Testis (tissue), 2 donors: ENCODE results near the gene SLITRK3.

Source experiments
- POLR2A ChIP-seq: fragments of 450-650 bp; IDR thresholded peaks from one replicate; pipeline ENCODE4 v1.6.1; 2017; ENCODE audit warnings: antibody characterized with exemption, mild to moderate bottlenecking, moderate library complexity
- TF ChIP-seq, protein P1 (sequence below), 3 experiments: fragments of 450-650 bp in 2 of 3; fragments of 200-600 bp in 1 of 3; sonication (generic) in 1 of 3; IDR thresholded peaks; one replicate each; pipeline ENCODE4 v1.5.1; 2016 to 2019; ENCODE audit warnings: antibody characterized with exemption in 3 of 3, mild to moderate bottlenecking in 2 of 3, moderate library complexity in 1 of 3

DNA sequence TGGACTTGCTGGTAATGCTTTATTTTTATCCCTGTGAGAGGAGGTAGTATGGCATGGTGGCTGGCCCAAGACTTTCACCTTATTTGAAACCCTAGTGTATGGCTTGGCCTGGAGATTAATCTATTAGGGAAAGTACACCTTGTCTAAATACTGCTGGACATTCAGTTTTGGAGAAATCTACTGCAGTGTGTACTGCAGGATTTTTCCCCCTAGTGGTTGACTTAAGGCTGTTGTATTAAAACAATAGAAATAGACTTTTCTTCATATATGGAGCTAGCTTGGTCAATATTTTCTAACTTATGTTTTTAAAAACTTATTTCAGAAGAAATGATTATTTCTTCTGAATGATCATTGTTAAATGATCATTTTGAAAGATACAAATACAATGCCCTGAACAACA is 13.9 kb upstream of the SLITRK3 start:
- TF ChIP-seq, protein P1, sequence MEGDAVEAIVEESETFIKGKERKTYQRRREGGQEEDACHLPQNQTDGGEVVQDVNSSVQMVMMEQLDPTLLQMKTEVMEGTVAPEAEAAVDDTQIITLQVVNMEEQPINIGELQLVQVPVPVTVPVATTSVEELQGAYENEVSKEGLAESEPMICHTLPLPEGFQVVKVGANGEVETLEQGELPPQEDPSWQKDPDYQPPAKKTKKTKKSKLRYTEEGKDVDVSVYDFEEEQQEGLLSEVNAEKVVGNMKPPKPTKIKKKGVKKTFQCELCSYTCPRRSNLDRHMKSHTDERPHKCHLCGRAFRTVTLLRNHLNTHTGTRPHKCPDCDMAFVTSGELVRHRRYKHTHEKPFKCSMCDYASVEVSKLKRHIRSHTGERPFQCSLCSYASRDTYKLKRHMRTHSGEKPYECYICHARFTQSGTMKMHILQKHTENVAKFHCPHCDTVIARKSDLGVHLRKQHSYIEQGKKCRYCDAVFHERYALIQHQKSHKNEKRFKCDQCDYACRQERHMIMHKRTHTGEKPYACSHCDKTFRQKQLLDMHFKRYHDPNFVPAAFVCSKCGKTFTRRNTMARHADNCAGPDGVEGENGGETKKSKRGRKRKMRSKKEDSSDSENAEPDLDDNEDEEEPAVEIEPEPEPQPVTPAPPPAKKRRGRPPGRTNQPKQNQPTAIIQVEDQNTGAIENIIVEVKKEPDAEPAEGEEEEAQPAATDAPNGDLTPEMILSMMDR (IDR thresholded peaks at IDR 0.05): peak in 2 of 3 experiments; percentile 27 to 64
- TF ChIP-seq POLR2A: no peak
